T-helper 2 cell treated with Interferon-gamma antibody and Interleukin-4, amounts not matched to agents 5 μg/mL and 100 μg/mL, for 36 hours (primary cell): ENCODE data around the gene KCNIP1.

Source experiments
- DNase-seq: peaks from one replicate; pipeline ENCODE4 v3.0.0; 2021; ENCODE audit warnings: low spot score
- H3K27ac Mint-ChIP-seq: one replicate; pipeline ENCODE4 v1.8.0; 2021; ENCODE audit warnings: mild to moderate bottlenecking, mixed read lengths
- H3K27me3 Mint-ChIP-seq: one replicate; pipeline ENCODE4 v1.8.0; 2021; ENCODE audit warnings: low read depth, mixed read lengths
- H3K36me3 Mint-ChIP-seq: one replicate; pipeline ENCODE4 v1.8.0; 2021; ENCODE audit warnings: low read depth, mixed read lengths
- H3K4me1 Mint-ChIP-seq: one replicate; pipeline ENCODE4 v1.8.0; 2021; ENCODE audit warnings: low read depth, mixed read lengths
- H3K4me3 Mint-ChIP-seq: one replicate; pipeline ENCODE4 v1.8.0; 2022; ENCODE audit warnings: mild to moderate bottlenecking, moderate library complexity, mixed read lengths
- H3K9me3 Mint-ChIP-seq: one replicate; pipeline ENCODE4 v1.8.0; 2021; ENCODE audit warnings: mixed read lengths

KCNIP1 gene

GRCh38 chr5:170771496-170771895 is 267.7 kb downstream of the KCNIP1 start:
- Mint-ChIP-seq H3K4me3 (no peak overlapping the region), H3K4me1 (no peaks in the 10 kb centered on the region), H3K27me3 (no peaks in the 10 kb centered on the region), H3K36me3 (no peaks in the 10 kb centered on the region), H3K9me3 (no peaks in the 10 kb centered on the region), H3K27ac (no peak overlapping the region)
- DNase-seq: no peak

GRCh38 chr5:170773024-170773985 is 269.5 kb downstream of the KCNIP1 start:
- H3K4me1 Mint-ChIP-seq: no peaks in the 10 kb centered on the region
- no peak overlapping the region for H3K4me3 Mint-ChIP-seq
- H3K9me3 Mint-ChIP-seq: no peaks in the 10 kb centered on the region
- no peak for DNase-seq
- H3K27ac Mint-ChIP-seq: no peak overlapping the region
- no peaks in the 10 kb centered on the region for H3K27me3 Mint-ChIP-seq
- H3K36me3 Mint-ChIP-seq: no peaks in the 10 kb centered on the region

GRCh38 chr5:170774831-170775230 is 271.0 kb downstream of the KCNIP1 start:
- Mint-ChIP-seq H3K36me3 (no peaks in the 10 kb centered on the region), H3K4me3 (no peak overlapping the region), H3K27ac (no peak overlapping the region), H3K4me1 (no peaks in the 10 kb centered on the region), H3K9me3 (no peaks in the 10 kb centered on the region), H3K27me3 (no peaks in the 10 kb centered on the region)
- DNase-seq: no peak

GRCh38 chr5:170781946-170782345 is 278.1 kb downstream of the KCNIP1 start:
- DNase-seq: no peak
- no peak overlapping the region for H3K27ac Mint-ChIP-seq
- H3K27me3 Mint-ChIP-seq: no peaks in the 10 kb centered on the region
- no peak overlapping the region for H3K4me3 Mint-ChIP-seq
- H3K36me3 Mint-ChIP-seq: no peaks in the 10 kb centered on the region
- no peaks in the 10 kb centered on the region for H3K4me1 Mint-ChIP-seq
- H3K9me3 Mint-ChIP-seq: no peaks in the 10 kb centered on the region

- DNase-seq: no peak
- H3K27me3 Mint-ChIP-seq: no peaks in the 10 kb centered on the region
- no peaks in the 10 kb centered on the region for H3K4me1 Mint-ChIP-seq
- no peak overlapping the region for H3K4me3 Mint-ChIP-seq
- no peak overlapping the region for H3K27ac Mint-ChIP-seq
- no peaks in the 10 kb centered on the region for H3K9me3 Mint-ChIP-seq
- no peaks in the 10 kb centered on the region for H3K36me3 Mint-ChIP-seq
Observed at GRCh38 chr5:170782438-170782837, 278.6 kb downstream of the KCNIP1 start.

GRCh38 chr5:170783498-170784247 is 279.9 kb downstream of the KCNIP1 start, which contains the start of gene GABRP:
Gene GABRP (plus strand): TSS chr5:170783725. CDS start chr5:170788616, 4,891 bp downstream.
- Mint-ChIP-seq H3K36me3 (no peaks in the 10 kb centered on the region), H3K4me3 (no peak within 1 kb of the TSS), H3K27ac (no peak within 1 kb of the TSS)

GRCh38 chr5:170785416-170785815 is 281.6 kb downstream of the KCNIP1 start:
- no peaks in the 10 kb centered on the region for H3K36me3 Mint-ChIP-seq
- no peak for DNase-seq
- H3K4me1 Mint-ChIP-seq: no peaks in the 10 kb centered on the region
- no peak overlapping the region for H3K27ac Mint-ChIP-seq
- no peak overlapping the region for H3K4me3 Mint-ChIP-seq
- no peaks in the 10 kb centered on the region for H3K27me3 Mint-ChIP-seq
- H3K9me3 Mint-ChIP-seq: no peaks in the 10 kb centered on the region

More at GRCh38 chr5:170783498-170784247, 279.9 kb downstream of the KCNIP1 start, which contains the start of gene GABRP:
- H3K4me1 Mint-ChIP-seq: no peaks in the 10 kb centered on the region
- no peaks in the 10 kb centered on the region for H3K27me3 Mint-ChIP-seq
- H3K9me3 Mint-ChIP-seq: no peaks in the 10 kb centered on the region
- DNase-seq: no peak
